B cell (primary cell): ENCODE data around the gene TM7SF3.

ENCODE experiments used
- CTCF ChIP-seq: fragments of 200-600 bp; IDR thresholded peaks from one replicate; pipeline ENCODE4 v1.8.0; 2022; ENCODE audit warnings: antibody characterized with exemption, mild to moderate bottlenecking
- EZH2 ChIP-seq: IDR thresholded peaks from 2 replicates; pipeline ENCODE4 v1.6.1; 2012; ENCODE audit warnings: borderline replicate concordance, low read depth, mild to moderate bottlenecking, moderate library complexity, low read length; ENCODE audit not compliant: insufficient read depth, poor library complexity, severe bottlenecking

DNA sequence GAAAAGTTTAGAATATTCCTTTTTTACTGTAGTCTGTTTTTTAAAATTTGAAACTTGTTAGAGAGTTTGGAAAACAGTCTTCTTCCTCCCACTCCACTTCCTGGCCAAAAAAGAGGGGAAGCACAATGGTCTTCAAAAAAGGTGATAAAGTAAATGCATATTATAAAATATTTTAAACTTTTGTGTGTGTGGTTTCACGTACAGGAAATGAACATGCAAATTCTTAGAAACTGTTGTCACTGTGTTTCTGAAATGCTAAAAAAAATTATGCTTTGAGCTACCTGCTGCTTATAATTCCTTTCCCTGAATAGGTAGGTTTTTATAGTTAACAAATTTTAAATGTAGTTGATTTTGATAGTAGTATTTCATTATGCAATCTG lies 73.0 kb downstream of the TM7SF3 start:
- no peak for TF ChIP-seq CTCF
- TF ChIP-seq EZH2 = no peak
